Measurements from ENCODE around the gene ZNF189.
"Not testable (repeated sequence)": the region's sequence is repeated elsewhere in the genome, so short reads cannot be mapped to it uniquely, and the experiment has no call there.

Gene ZNF189

GRCh38 chr9:101380295-101380694 is 18.4 kb upstream of the ZNF189 start:
- DNase-seq (ENCODE audit: low read depth, low spot score), result no peak

- DNase-seq (ENCODE audit: low read depth, low spot score), result no peak
Observed at GRCh38 chr9:101381118-101381517, 17.5 kb upstream of the ZNF189 start.

- no peak for DNase-seq (ENCODE audit: low read depth, low spot score)
Observed at GRCh38 chr9:101381833-101382342, 16.8 kb upstream of the ZNF189 start.

- no peak for DNase-seq (ENCODE audit: low read depth, low spot score)
Observed at GRCh38 chr9:101383361-101383760, 15.3 kb upstream of the ZNF189 start.

GRCh38 chr9:101384873-101385536 is 13.6 kb upstream of the ZNF189 start, which contains the start of gene BAAT:
Gene BAAT (minus strand): TSS chr9:101385006. CDS start chr9:101371404, 13,602 bp downstream.
- DNase-seq (ENCODE audit: low read depth, low spot score), result not testable (repeated sequence)

GRCh38 chr9:101387871-101388506 is 10.7 kb upstream of the ZNF189 start:
- DNase-seq (ENCODE audit: low read depth, low spot score), result no peak

- no peak for DNase-seq (ENCODE audit: low read depth, low spot score)
Observed at GRCh38 chr9:101388507-101388993, 10.1 kb upstream of the ZNF189 start.

GRCh38 chr9:101393135-101393534 is 5.5 kb upstream of the ZNF189 start:
- DNase-seq (ENCODE audit: low read depth, low spot score), result no peak

- no peak for DNase-seq (ENCODE audit: low read depth, low spot score)
Observed at GRCh38 chr9:101394687-101395086, 4.0 kb upstream of the ZNF189 start.

- no peak for DNase-seq (ENCODE audit: low read depth, low spot score)
Observed at GRCh38 chr9:101397746-101398067, 944 bp upstream of the ZNF189 start.

GRCh38 chr9:101398930-101399642 is 435 bp downstream of the ZNF189 start:
- no peak for DNase-seq (ENCODE audit: low read depth, low spot score)

- no peak for DNase-seq (ENCODE audit: low read depth, low spot score)
Observed at GRCh38 chr9:101399643-101399970, 956 bp downstream of the ZNF189 start.

GRCh38 chr9:101400120-101400519 is 1.5 kb downstream of the ZNF189 start:
- no peak for DNase-seq (ENCODE audit: low read depth, low spot score)

GRCh38 chr9:101403516-101404285 is 5.0 kb downstream of the ZNF189 start:
- DNase-seq (ENCODE audit: low read depth, low spot score), result no peak

GRCh38 chr9:101408374-101409078 is 9.9 kb downstream of the ZNF189 start:
- DNase-seq (ENCODE audit: low read depth, low spot score), result no peak

- no peak for DNase-seq (ENCODE audit: low read depth, low spot score)
Observed at GRCh38 chr9:101409079-101409477, 10.4 kb downstream of the ZNF189 start.

GRCh38 chr9:101414839-101415238 is 16.2 kb downstream of the ZNF189 start:
- no peak for DNase-seq (ENCODE audit: low read depth, low spot score)

- no peak for DNase-seq (ENCODE audit: low read depth, low spot score)
Observed at GRCh38 chr9:101415578-101415977, 16.9 kb downstream of the ZNF189 start.

- DNase-seq (ENCODE audit: low read depth, low spot score), result no peak
Observed at GRCh38 chr9:101417389-101417788, 18.7 kb downstream of the ZNF189 start.

GRCh38 chr9:101417977-101418376 is 19.3 kb downstream of the ZNF189 start:
- DNase-seq (ENCODE audit: low read depth, low spot score), result no peak
